Right renal pelvis (tissue), 4 donors: ENCODE measurements around the gene ZSWIM9. TPM values are rescaled to one million over a fixed set of nuclear protein-coding genes. Genes with fewer than 3 reads are reported as not detected.
A peak's percentile ranks its signal among the peaks of the same experiment; 100 is the strongest.

Experiments
- DNase-seq, 4 donors: peaks; one replicate each; pipeline ENCODE4 v3.0.0-alpha.2; 2013; ENCODE audit warnings: low read depth in 4 of 4, low spot score in 3 of 4, missing footprints in 1 of 4
- polyA plus RNA-seq, 4 donors: library from polyadenylated mRNA; unstranded; fragments of 120-200 nt; gene quantifications; one replicate each; pipeline ENCODE4 v1.2.1, GENCODE V29; 2013; ENCODE audit not compliant: insufficient read length in 4 of 4

The ZSWIM9 gene
- 10 to 100 TPM in 1 of 4 donors, 1 to 10 TPM in 3; 7.5 to 10.4 (median 8.8) TPM for polyA plus RNA-seq

DNA sequence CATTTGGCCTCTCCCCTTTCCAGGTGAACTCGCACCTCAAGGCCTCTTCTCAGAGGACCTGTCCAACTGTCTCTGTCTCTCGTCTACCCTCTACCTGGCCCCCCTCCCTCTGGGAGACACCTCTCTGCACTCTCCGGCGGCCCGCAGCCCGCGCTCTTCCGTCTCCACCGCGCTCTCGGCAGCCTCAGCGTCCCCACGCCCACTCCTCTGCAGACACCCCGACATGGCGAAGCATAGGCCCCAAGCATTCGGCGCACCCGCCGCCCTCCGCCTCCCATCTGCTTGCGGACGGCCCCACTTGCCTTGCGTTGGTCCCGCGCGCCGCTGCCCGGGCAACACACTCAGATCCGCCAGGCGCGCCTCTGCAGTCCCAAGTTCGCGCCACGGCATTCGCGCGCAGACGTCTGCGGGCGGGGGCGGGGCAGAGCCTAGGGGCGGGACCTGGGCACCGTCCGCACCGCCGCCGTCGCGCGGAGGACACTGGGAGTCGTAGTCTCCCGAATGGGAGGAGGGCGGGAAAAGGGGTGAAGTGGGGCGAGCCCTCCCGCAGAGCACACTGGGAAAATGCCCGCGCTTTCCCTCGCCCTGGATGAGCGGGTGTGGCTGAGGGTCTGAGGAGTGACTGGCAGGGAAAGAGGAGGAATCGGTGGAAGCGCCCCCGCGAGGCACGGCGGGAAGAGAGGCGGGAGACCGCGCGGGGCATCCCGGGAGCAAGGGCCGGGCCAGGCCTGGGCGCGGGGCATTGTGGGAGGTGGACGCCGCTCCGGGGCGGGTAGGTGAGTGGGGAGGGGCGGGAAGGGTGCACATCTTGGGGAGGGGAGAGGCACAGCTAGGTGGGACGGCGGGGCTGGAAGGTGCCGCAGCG is at the start of gene ZSWIM9, which contains the start of gene LIG1:
ZSWIM9 (plus strand) TSS at position 742 of the 865 bp plus-strand sequence. CDS start 1,123 bp downstream, outside the sequence.
LIG1 (minus strand) TSS at position 406 of the 865 bp plus-strand sequence. CDS start 4,778 bp downstream, outside the sequence.
- peak; percentile 90 to 92 (median 90) for DNase-seq

DNA sequence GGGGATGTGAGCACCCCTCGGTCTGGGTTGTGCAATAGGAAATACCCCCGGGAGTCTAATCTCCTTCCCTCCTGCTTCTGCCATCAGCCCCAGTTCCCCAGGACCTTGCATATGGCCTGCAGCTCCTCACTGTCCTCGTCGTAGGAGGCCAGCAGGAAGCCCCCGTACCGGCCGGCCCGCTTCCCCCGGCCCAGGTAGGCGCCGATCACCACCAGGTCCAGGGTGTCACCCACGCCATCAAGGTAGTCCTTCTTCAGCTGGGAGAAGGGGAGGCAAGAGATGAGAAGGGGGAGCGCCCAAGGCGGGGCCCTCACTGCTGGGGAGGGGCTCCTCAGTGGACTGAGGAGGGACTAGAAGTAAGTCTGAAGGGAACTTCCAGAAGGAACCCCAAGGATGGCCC is 49.4 kb upstream of the ZSWIM9 start:
- no peak for DNase-seq

DNA sequence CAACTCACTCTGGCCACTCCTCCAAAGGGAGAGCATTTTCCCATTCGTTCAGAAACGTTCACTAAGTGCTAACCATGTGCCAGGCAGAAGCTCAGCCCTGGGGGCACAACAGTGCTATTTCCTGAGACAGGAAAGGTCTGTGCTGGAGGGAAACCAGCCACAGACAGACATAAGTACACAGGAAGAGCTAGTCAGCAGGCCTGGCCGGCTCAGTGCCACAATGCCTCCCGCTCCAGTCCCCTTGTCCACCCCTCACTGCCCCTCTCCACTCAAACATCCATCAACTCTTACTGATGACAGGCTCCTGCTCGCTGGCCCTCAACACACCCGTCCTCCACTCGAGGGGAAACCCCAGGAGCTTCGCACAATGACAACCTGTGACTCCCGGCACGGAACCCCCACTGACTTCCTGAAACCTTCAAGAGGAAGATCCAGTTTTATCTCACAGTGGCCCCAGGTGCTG is 48.5 kb upstream of the ZSWIM9 start:
- no peak for DNase-seq

DNA sequence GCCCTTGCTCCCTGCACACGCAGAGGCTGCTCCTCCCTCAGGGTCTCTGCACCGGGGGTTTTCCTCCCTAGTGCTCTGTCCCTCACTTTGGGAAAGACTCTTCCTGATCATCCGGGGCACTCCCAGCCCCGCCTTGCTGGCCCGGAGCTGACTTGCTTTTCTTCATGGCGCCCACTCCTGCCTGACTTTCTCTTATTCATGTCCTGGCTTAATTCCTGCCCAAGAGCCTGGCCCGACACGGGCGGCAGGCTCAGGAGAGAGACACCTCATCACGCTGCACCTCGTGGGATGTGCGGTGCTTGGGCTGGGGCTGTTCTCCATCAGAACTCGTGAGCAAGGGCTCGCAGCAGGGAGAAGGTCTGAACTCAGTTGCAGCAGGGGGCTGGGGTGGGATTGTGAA is 48.1 kb upstream of the ZSWIM9 start:
- no peak for DNase-seq

DNA sequence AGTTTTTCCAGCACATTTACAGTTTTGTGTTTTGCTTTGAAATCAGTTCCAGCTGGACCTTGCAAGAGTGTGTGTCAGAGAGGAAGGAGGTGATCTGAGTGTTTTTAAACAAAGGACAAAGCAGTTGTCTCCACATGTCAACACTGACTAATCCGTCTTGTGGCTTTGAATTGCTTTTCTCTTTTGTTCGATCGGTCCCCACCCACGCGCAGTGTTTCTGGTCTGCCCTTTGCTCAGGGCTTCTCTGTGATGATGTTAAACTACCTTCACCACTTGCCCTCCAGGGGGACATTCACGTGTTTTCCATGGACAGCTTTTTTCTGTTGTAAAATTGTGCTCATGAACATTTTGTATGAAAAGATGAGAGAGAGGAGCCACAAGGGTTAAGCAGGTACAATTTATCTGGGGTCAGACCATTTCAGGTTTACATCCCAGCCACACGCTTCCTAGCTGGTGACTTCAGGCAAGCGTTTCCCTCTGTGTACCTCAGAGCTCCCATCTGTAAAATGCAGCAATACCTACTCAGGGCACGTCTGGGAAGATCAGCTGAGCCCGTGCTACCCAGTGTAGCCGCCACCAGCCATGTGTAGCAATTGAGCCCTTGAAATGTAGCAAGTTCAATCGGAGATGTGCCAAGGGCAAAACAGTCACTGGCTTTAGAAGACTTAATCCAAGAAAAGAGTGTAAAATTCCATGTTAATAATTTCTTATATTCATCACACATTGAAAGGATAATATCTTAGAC is 46.4 kb upstream of the ZSWIM9 start:
- no peak for DNase-seq

DNA sequence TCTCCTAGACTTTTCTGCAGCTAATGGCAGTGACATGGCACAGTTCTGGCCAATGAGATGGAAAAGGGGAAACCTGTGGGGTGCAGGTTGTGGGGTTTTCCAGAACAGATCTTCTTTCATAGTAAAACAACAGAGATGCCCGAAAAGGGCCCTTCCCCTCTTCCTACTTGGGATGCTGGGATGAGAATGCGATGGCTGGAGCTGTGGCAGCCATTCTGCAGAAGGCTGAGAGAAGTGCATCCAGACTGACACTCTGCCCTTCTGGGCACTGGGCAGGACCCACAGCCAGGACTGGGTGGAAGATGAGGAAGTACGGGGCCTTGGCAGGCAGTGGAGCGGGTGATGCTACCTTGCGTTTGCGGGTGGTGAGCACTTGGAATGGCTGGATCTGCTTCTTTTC is 42.9 kb upstream of the ZSWIM9 start:
- DNase-seq: no peak

DNA sequence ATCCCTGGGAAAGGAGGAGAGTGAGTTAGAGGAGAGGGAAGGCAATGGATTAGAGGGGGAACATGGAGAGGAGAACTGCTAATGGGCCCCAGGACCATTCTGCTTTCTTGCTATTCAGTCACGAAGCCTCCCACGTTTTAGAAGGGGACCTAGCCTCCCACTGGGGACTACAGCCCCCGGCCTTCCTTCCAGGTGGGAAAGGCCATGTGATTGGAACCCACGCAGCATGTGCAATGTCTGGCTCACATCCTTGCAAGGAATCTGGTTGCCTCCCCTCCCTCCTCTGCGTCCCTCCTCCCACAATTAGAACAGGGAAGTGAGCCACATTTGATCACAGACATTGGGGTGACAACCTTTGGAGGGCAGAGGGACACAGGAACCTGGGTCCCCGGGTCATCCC is 37.4 kb upstream of the ZSWIM9 start:
- no peak for DNase-seq

DNA sequence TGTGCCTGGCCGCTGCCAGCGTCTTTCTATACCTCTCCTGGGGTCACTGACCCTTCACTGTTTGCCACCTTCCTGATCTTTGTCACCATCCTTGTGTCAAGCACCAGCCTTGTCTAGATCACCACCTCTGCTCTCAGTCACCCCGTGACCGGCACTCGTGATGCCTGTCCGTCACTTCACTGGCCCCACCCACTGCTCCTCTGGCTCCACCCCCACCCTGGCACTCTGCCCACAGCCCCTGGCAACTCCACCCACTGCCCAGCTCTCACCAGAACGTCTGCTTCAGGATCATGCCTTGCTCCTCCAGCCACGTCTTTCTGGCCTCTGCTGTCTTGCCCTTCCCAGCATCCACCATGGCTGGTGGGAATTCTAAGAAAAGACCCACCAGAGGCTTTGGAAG is 35.1 kb upstream of the ZSWIM9 start:
- DNase-seq: no peak

DNA sequence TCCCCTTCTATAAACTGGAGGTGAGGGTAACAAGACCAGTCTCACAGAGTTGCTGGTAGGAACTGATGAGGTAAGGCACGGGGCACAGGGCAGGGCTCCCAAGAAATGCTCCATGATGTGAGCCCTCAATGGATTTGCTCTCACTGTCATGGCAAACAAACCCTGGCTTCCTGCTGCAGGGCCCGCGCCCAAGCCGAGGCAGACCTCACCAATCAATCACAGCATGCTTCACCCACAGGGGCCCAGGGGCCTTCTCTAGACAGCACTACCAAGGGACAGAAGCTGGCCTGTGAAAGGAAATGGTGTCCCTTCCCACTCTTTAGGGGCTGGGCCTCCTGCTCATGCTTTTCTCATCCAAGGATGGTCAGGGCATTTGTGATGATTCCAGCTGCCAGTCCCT is 33.9 kb upstream of the ZSWIM9 start:
- no peak for DNase-seq

DNA sequence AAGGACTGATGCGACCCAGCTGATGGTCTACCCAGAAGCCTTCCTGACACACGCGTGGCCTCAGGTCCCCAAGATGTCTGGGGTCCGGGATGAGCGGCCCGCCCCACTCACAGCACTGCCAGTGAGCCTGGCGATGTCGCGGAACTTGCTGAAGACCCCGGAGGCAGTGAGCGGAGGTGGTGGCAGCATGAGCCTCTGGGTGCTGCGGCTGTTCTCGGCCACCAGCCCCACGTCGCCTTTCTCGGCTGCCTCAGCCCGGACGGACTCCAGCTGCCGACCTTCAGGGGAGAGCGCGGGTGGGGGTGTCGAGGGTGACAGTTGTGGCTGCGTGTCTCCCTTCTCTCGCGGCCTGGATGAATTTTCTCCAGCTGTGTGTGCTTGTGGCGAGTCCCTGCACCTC is 33.1 kb upstream of the ZSWIM9 start:
- DNase-seq: no peak

DNA sequence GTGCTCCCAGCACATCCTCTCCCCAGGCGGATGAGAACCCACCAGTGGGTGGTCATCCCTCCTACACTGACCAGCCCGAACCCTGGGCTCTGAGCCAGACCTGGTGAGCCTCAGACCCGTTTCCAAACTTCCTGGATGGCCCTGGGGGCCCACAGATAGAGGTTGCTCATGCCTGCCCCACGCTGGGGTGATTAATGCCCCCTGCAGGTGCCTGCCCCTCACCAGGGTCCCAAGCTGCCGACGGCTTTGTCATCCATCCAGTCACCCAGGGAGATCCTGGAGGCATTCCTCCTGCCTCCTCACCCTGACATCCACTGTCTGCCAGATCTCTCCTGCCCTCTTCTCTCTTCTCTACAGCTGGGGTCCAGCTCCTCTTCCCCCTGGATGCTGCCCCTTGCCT is 31.4 kb upstream of the ZSWIM9 start:
- no peak for DNase-seq

DNA sequence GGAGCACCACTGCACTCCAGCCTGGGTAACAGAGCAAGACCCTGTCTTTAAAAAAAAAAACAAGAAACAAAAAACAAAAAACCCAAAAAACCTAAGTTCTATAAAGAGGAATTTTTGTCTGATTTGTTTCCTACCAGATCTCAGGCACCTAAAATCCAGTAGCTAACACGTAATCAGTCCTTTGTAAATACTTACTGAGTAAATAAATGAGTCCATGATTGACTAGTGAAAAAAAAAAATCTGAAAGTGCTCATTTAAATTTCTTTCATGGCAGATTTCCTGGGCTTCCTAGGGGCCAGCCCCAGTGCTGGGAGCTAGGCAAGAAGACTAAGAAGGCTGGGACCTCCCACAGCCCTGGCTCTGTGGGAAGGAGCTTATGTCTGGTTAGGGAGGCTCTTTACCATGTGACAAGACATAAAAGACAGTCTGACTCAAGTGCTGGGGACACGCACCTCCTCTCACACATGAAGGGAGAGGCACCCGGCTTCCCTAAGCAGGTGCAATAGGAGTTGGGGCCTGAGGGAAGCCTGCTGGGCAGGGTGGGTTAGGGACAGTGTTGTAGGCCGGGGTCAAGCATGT is 22.8 kb upstream of the ZSWIM9 start:
- DNase-seq: no peak

DNA sequence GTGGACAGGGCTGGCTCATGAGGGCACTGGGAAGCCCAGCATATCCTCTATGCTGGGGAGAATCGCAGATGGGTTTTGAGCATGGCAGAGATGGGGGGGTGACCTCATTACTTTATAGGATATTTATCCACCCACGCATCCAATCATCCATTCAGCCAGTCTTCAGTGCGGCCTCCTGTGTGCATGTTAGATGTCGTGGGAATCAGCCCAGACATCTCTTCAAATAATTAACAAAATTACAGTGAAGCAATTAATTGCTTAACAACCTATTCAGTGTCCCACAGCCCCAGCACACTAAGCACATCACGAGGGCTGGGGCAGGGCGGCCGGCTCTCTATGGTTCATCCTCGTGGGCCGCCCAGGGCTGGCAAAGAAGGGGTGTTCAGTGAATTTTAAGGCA is 21.9 kb upstream of the ZSWIM9 start:
- DNase-seq: no peak

DNA sequence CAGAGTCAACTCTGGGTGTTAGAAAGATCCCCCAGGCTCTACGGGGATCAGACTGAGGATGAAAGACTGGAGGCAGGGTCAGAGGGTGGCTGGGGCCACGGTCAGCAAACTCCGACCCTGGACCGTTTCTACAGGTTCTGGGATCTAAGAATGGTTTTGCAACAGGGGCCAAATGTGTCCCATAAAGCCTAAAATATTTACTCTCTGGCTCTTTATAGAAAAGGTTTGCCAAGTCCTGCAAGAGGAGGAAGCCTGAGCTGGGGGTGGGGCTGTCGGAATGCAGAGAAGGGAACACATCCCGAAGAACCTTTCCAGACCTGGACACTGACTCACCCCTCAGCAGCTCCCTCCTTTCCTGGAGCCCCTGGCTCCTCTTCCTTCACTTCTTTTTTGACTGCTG is 21.1 kb upstream of the ZSWIM9 start:
- no peak for DNase-seq

DNA sequence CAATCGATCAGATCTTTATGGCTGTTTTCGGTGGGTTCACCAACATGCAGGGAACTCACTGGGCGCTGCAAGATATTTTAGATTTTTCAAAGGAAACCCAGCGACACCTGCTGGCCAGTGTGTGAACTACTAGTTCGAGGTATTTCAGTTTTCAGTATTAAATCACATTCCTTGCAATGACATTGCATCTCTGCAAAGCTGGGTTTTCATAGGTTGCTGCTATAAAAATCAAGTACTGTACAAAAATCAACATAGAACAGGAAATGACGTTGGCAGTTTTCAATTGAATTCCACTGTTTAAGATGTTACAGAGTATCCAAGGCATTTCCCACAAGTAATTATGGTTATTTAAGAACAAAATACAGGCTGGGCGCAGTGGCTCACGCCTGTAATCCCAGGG is 17.9 kb upstream of the ZSWIM9 start:
- DNase-seq: peak in 2 of 4 donors; percentile 31 to 44

DNA sequence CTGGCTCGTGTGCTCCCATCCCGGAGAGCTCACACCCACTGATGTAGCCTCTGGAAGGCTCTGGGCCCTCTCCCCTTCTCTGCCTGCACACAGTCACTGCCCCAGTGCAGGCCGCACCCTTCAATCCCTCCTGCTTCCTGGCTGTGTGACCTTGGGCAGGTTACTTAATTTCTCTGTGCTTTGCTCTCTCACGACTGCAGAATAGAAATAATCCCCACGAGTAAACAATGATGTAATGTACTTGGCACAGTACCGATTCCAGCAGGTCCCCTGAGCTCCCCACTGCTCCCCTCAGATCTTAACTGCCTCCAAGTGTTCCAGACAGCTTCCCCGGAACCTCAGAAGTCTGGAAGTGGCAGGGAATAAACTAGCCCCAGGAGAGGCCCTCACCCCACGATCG is 16.5 kb upstream of the ZSWIM9 start:
- DNase-seq: no peak

DNA sequence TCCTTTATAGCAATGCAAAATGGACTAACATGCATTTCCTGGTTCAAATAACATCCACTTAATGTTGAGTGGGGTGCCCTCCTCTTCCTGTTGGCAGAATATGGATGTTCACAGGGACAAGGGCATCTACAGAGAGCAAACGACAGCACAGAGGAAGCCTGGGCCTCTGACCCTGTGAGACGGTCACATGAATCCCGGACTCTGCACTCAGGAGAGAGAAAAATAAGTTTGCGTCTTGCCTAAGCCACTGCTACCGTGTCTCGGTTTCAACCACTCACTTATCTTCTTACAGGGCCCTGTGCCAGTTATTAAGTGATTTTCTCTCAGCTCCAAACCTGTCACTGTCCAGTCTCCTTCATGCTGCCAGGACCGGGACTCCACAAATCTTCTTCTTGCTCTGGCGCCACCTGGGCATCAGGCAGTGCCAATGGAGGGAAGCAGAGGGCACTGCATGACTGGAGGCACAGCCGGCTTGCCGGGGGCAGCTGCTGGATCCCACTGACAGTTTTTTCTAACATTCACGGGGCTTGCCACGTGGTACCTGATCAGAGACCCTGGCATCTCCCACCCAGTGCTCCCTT is 12.2 kb upstream of the ZSWIM9 start:
- no peak for DNase-seq

DNA sequence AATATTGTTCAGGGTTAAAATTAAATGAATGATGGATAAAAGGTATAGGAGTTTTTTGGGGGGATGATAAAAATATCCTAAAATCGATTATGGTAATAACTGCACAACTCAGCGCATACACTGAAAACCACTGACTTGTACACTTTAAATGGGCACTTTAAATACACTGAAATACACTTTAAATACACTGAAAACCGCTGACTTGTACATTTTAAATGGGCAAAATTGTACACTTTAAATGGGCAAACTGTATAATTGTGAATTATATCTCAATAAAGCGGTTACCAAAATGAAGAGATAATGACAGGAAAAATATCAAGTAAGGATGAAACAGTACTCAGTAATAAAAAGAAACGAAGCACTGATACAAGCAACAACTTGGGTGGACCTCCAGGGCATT is 1.8 kb upstream of the ZSWIM9 start:
- no peak for DNase-seq

DNA sequence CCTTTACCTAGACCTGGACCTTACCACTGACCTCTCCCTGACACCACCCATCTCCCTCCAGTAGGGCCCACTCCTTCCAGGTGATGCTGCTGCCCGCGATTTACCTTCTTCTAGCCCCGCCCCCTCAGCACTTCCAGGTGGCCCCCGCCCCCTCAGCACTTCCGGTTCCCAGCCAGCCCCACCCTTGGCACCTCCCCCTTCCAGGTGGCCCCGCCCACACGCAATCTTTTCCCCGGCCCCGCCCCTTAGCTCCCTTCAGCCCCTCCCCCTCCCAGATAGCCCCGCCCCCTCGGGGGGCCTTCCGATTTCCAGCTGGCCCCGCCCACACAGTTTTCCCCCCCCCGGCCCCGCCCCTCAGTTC is 922 bp upstream of the ZSWIM9 start:
- DNase-seq: peak in 2 of 4 donors; percentile 34 to 43

DNA sequence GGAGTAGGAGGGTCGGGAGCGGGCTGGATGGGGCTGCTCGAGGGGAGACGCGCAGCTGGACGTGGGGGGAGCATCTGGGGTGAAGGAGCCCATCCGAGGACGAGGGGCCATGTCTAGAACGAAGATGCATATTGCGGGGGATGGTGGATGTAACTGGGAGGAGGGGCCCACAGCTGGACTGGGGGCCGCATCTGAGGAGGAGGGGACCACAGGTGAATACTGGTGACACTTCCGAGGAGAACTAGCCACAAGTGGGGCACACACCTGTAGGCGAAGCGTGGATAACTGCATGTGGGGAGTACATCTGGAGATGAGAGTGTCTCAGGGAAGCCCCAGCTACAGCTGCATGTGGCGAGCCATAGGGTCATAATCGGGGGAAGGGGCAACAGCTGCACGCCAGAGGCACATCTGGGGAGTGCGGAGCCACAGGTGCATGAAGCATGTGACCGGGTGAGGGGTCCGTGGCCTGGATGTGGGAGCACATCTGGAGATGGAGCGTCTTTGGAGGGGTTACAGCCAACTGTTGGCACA is 402 bp downstream of the ZSWIM9 start:
- no peak for DNase-seq

DNA sequence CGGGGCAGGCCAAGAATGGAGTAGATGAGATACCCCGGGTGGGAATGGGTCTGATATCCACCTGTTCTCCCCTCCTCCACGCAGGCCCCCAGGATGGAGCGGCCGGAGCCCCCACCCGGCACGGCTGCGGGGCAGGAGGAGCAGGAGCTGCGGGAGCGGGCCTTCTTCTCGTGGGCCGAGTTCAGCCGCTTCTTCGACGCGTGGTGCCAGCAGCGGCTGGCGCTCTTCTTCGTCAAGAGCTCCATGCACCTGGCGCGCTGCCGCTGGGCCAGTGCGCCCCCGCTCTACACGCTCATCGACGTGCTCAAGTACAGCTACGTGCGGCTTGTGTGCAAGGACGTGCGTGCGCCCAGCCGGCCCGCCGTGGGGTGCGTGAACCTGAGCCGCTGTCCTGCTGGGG is 1.2 kb downstream of the ZSWIM9 start:
- DNase-seq: no peak
